AG09309 (cell line): ENCODE results near the gene BPTF.
"Not testable (repeated sequence)": the region's sequence is repeated elsewhere in the genome, so short reads cannot be mapped to it uniquely, and the experiment has no call there.

ENCODE experiments used
- DNase-seq: peaks from one replicate; pipeline ENCODE4 v3.0.0-alpha.2; 2010; ENCODE audit warnings: low read depth
- H3K4me3 ChIP-seq: 2 replicates; pipeline ENCODE4 v1.5.1; 2011; ENCODE audit warnings: mild to moderate bottlenecking, low read depth, low read length, moderate library complexity; ENCODE audit not compliant: control insufficient read depth
- TF ChIP-seq, protein P1 (sequence below): IDR thresholded peaks from 2 replicates; pipeline ENCODE4 v1.5.1; 2011; ENCODE audit warnings: mild to moderate bottlenecking, low read depth, low read length, inconsistent platforms; ENCODE audit not compliant: insufficient read depth, control insufficient read depth; ENCODE audit errors: missing control alignments

Gene BPTF

DNA sequence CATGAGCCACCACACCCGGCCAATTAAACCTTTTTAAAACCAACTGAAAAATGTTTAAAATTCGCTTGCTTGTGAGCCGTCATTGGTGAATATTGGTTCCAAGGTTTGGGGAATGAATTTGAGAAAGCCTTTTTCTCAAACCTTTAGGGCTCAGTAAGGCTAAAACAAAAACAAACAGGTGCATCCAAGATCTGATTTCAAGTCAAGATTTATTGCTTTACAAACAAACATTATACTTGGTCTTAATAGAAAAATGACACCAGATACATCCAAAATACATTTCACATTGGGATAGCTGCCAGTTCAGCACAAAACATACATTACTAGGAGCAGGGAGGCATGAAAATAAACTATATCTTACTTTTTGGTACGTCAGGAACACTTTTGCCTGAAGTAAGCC is 165.6 kb downstream of the BPTF start:
- H3K4me3 ChIP-seq = no peak overlapping the region
- TF ChIP-seq, protein P1, sequence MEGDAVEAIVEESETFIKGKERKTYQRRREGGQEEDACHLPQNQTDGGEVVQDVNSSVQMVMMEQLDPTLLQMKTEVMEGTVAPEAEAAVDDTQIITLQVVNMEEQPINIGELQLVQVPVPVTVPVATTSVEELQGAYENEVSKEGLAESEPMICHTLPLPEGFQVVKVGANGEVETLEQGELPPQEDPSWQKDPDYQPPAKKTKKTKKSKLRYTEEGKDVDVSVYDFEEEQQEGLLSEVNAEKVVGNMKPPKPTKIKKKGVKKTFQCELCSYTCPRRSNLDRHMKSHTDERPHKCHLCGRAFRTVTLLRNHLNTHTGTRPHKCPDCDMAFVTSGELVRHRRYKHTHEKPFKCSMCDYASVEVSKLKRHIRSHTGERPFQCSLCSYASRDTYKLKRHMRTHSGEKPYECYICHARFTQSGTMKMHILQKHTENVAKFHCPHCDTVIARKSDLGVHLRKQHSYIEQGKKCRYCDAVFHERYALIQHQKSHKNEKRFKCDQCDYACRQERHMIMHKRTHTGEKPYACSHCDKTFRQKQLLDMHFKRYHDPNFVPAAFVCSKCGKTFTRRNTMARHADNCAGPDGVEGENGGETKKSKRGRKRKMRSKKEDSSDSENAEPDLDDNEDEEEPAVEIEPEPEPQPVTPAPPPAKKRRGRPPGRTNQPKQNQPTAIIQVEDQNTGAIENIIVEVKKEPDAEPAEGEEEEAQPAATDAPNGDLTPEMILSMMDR = no peak
- DNase-seq = no peak

DNA sequence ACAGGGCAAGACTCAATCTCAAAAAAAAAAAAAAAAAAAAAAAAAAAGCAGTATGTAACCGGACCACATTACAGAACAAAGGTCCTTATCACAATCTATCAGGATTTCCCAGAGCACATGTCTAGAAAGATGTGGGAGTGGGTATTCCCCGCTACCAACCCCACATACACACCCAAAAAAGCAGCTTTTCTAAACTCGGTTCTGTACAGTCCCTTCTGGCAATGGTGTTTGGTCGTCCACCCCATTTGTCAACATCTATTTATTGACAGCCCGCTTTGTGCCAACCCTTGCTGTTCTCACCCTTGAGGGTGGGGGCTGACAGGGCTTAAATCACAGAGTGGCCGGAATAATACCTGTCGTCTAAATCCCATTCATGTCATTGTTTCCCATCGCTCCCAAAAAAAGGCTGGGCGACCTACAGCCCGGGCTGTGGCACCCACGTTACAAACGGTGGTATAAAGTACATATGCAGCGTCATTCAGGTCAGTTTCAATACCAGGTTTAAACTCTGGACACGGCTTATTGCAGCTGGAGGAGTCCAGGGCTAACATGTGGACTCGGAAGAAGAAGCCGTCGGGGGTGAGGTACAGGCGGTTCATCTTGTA is 167.3 kb downstream of the BPTF start:
- DNase-seq = no peak
- peak overlapping the region; percentile 57 for H3K4me3 ChIP-seq
- TF ChIP-seq, protein P1 = no peak

DNA sequence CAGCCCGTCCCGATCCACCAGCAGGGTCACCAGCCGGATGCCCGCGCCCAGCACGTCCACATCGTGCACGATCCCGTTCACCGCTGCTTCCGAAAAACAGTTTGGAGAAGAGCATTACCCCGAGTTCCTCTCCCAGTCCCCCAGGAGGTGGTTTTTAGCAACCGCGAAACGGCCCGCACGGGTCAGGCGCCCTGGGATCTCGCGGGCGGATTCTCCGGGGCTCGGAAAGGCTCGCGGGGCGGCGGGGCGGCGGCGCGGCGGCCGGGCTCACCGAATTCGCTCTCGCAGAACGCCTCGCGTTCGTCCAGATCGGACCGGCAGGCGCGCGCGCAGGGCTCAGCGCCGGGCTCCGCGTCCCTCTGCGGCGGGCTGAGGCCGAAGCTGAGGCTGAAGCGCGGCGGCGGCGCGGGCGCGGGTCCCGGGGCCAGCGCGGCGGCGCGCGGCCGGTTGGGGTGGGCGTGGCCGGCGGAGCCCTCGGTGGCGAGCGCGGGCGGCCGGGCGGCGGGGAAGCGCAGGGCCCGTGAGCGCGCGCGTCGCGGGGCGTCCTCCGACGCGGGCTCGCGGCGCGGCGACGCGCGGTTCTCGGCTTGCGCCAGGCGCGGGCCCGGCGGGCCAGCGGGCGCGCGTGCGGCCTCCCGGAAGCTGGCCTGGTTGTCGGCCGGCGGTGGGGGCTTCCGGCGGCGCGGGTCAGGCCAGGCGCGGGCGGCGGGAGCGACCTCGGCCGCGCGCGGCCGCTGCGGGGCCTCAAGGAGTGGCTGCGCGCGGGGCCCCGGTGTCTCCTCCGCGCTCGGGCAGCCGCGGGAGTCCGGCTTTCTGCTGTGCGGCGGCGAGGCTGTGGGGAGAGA is 168.1 kb downstream of the BPTF start:
- TF ChIP-seq, protein P1 = peak; percentile 4
- H3K4me3 ChIP-seq = peak overlapping the region; percentile 85
- no peak for DNase-seq

DNA sequence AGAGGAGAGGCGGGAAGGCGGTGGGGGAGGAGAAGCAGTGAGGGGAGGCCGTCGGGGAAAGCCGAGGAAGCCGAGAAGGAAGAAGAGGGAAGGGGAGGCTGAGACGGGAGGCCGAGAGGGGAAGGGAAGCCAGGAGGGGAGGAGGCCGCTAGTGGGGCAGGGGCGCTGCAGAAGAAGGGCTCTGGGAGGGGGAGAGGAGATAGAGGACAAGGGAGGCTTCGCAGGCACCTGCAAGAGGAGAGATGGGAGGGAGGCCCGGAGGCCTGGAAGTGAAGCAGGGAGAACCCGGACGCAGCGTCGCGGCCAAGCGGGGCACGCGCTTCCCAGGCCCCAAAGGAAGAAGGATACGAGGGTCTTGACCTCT is 168.7 kb downstream of the BPTF start:
- no peak for DNase-seq
- H3K4me3 ChIP-seq = peak overlapping the region; percentile 85

DNA sequence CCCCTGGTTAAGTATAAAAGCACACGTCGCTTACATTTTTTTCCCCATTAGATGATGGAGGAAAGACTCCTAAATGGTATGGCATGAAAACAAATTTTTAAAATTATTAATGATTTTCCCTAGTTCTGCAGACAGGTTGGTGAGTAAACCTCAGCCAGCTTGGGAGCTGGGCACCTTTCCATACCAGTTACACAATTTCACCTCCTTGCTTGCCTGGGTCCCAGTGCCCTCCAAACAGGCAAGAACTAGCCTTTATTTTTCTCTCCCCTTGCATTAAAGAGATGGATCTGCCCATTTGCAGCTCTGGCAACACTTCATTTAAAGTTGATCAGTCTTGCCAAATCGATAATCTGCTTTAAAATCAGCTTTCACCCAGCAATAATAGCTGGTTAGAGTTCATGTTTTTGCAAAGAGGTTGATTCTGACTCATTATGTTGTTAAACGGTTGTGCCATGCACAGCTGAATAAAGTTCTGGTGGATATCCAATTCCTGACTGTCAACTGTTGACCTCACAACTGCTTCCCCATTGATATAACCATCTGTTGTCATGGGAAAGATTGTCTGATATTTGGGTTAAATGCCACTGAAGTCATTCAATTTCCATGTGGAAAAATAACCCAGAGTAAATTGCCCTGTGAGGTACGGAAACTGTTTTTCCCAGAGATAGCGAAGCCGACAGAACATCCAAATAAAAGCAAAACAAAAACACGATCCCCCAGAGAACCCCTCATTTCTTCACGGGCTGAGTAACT is 169.7 kb downstream of the BPTF start:
- DNase-seq = no peak
- H3K4me3 ChIP-seq = peak overlapping the region; percentile 46
- TF ChIP-seq, protein P1 = no peak

More for the DNA sequence above, 168.7 kb downstream of the BPTF start:
- TF ChIP-seq, protein P1 = no peak

DNA sequence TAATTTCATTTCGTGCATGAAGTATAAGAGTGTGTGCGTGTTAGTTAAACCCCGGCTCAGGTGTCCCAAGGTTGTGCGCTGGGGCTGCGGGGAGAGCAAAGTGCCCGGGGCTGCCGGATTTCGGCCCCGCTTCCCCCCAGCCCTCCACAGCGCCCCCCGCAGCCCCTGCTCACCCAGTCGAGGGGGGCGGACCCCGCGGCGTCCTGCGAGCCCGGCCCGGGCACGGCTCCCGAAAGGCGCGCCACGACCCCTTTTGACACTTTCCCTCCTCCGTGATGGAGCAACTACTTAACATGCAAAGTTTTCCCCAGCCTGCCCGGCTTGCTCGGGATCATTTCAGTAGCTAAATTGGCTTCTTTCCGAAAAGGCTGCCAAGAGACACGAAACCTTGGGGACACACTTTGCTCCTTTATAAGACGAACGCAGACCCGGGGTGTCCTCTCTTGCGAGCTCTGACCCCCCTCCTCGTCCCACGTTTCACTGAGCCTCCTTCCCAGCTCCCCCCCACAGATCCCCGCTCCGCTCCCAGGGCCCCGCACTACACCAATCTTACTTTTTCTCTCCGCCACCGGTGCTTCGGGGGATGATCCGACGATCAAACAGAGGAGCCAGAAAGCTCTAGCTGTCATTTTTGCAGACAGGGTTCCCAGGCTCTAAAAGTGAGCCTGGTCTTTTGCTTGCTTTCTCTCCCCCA is 170.4 kb downstream of the BPTF start:
- H3K4me3 ChIP-seq = peak overlapping the region; percentile 46
- DNase-seq = no peak
- TF ChIP-seq, protein P1 = no peak

DNA sequence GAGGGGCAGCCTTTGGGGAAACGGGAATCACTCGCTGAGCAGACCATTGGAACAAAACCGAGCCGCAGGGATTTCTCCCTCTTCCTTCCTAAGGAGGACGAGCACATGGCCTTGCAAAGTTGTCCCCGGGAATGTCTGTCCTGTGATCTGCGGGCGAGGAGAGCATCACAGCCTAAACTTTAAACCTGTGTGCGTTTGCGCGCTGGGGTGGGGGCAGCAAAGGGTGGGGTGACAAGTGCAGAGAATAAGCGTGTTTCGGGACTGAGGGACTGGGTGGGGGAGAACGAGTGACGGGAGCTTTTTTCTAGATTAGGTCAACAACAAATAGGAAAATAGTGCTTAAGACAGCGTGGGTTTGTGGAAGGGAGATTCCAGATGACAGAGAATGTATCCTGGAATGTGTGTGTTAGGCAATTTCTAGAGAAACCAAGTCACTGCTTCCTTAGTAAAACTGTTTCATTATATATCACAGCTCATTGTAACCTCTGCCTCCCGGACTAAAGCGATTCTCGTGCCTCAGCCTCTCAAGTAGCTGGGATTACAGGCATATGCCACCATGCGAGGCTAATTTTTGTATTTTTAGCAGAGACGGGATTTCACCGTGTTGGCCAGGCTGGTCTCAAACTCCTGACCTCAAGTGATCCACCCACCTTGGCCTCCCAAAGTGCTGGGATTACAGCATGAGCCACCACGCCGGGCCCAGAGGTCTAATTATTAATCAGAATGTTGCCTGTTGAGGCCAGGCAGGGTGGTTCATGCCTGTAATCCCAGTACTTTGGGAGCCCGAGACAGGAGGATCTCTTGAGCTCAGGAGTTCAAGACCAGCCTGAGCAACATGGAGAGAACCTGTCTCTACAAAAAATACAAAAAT is 171.2 kb downstream of the BPTF start, which contains the start of gene C17orf58:
Gene C17orf58 (minus strand): TSS at position 169 of the 871 bp plus-strand sequence. CDS start 271 bp downstream, outside the sequence.
- not testable (repeated sequence) for DNase-seq

More for the DNA sequence above, 171.2 kb downstream of the BPTF start, which contains the start of gene C17orf58:
- peak within 1 kb of the TSS; percentile 46 for H3K4me3 ChIP-seq
